PFSK-1 (cell line): ENCODE data around the gene GUCD1.

Experiments used
- FOXP2 ChIP-seq: optimal IDR thresholded peaks from 2 replicates; pipeline ENCODE3; 2011; ENCODE audit warnings: borderline replicate concordance, control low read depth, inconsistent platforms; ENCODE audit not compliant: insufficient read depth; ENCODE audit errors: extremely low read length, extremely low read depth
- POLR2AphosphoS5 ChIP-seq: IDR thresholded peaks from 2 replicates; pipeline ENCODE4 v1.6.1; 2012; ENCODE audit warnings: low read depth, mild to moderate bottlenecking, control low read depth, low read length, moderate library complexity
- SIN3A ChIP-seq: IDR thresholded peaks from 2 replicates; pipeline ENCODE4 v1.6.1; 2012; ENCODE audit warnings: mild to moderate bottlenecking, low read length, moderate library complexity, borderline replicate concordance; ENCODE audit not compliant: insufficient read depth
- TAF1 ChIP-seq: IDR thresholded peaks from 2 replicates; pipeline ENCODE4 v1.6.1; 2012; ENCODE audit warnings: low read length, control low read depth, borderline replicate concordance; ENCODE audit not compliant: insufficient read depth
- TF ChIP-seq, protein P1 (sequence below), 2 experiments: IDR thresholded peaks; 2 replicates each; pipeline versions ENCODE4 v1.6.1 to v1.8.0; 2011 to 2012; ENCODE audit warnings: low read depth in 2 of 2, low read length in 2 of 2, control low read depth in 1 of 2, inconsistent platforms in 1 of 2, mild to moderate bottlenecking in 1 of 2, moderate library complexity in 1 of 2; ENCODE audit not compliant: insufficient read depth in 1 of 2

Gene GUCD1

DNA sequence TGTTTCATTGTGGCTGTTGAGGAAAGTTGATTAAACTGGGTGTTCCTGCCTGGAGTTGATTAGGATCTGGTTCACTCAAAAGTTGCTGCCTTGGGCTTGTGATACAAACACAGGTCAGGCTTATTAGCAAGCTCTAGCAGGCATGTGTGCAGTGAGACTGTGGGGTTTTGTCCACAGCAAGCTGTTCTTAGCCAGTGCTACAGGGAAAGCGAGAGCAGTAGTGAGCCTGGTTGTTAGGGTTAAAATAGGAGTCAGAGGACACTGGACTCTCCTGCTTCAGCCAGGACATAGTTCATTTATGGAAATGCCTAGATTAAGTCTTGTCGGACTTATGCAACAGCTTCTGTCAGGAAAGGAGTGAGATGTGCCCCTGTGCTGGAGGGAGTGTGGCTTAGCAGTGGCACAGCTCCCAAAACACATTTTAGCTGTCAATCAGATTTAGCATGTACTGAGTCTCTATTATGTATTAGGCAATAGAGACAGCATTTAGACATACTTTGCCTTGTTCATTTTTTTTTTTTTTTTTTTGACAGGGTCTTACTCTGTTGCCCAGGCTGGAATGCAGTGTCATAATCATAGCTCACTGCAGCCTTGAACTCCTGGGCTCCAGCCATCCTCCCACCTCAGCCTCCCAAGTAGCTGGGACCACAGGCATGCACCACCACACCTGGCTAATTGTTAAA is 9.6 kb upstream of the GUCD1 start:
- TF ChIP-seq SIN3A (no peak), TAF1 (no peak), FOXP2 (no peak), POLR2AphosphoS5 (no peak)
- TF ChIP-seq, protein P1, sequence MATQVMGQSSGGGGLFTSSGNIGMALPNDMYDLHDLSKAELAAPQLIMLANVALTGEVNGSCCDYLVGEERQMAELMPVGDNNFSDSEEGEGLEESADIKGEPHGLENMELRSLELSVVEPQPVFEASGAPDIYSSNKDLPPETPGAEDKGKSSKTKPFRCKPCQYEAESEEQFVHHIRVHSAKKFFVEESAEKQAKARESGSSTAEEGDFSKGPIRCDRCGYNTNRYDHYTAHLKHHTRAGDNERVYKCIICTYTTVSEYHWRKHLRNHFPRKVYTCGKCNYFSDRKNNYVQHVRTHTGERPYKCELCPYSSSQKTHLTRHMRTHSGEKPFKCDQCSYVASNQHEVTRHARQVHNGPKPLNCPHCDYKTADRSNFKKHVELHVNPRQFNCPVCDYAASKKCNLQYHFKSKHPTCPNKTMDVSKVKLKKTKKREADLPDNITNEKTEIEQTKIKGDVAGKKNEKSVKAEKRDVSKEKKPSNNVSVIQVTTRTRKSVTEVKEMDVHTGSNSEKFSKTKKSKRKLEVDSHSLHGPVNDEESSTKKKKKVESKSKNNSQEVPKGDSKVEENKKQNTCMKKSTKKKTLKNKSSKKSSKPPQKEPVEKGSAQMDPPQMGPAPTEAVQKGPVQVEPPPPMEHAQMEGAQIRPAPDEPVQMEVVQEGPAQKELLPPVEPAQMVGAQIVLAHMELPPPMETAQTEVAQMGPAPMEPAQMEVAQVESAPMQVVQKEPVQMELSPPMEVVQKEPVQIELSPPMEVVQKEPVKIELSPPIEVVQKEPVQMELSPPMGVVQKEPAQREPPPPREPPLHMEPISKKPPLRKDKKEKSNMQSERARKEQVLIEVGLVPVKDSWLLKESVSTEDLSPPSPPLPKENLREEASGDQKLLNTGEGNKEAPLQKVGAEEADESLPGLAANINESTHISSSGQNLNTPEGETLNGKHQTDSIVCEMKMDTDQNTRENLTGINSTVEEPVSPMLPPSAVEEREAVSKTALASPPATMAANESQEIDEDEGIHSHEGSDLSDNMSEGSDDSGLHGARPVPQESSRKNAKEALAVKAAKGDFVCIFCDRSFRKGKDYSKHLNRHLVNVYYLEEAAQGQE (IDR thresholded peaks at IDR 0.05; ENCODE audit: insufficient read depth in 1 of 2, low read depth in 2 of 2, low read length in 2 of 2): no peak

DNA sequence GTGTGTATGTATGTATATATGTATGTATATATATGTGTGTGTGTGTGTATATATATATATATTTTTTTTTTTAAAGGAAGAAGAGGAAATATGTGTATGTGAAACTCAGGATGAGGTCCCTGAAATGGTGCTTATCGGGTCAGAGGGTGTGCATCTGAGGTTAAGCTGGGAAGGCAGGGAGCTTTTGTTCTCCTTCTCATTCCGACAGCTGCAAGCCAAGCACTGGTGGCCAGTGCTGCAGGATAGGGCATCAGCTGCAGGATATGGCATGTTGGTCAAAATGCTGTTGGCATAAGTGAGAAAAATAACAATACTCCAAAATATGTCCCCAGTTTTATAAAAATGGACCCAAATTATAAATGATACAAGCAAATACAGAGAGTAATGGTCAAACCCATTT is 8.3 kb upstream of the GUCD1 start:
- TF ChIP-seq TAF1 (no peak), POLR2AphosphoS5 (no peak), FOXP2 (no peak), SIN3A (no peak)
- TF ChIP-seq, protein P1 (IDR thresholded peaks at IDR 0.05; ENCODE audit: insufficient read depth in 1 of 2, low read depth in 2 of 2, low read length in 2 of 2): no peak

DNA sequence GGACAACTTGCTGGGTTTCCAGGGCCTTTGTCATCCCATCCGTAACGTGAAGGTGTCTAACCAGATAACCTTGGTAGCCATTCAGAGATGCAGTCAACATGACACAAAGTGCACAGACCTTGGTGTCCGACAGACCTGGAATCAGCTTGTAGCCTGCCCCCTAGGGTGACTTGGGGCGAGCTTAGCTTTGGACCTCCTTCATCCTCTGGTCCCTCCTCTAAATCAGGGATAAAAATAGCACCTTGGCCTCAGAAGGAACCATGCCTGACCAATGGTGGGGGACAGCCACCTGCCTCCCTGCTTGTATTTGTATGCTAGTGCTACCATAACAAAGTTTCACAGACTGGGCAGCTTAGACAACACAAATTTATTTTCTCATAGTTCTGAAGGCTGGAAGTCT is 4.5 kb upstream of the GUCD1 start:
- no peak for TF ChIP-seq SIN3A
- no peak for TF ChIP-seq POLR2AphosphoS5
- TF ChIP-seq, protein P1 (IDR thresholded peaks at IDR 0.05; ENCODE audit: insufficient read depth in 1 of 2, low read depth in 2 of 2, low read length in 2 of 2): no peak
- no peak for TF ChIP-seq FOXP2
- TF ChIP-seq TAF1: no peak

DNA sequence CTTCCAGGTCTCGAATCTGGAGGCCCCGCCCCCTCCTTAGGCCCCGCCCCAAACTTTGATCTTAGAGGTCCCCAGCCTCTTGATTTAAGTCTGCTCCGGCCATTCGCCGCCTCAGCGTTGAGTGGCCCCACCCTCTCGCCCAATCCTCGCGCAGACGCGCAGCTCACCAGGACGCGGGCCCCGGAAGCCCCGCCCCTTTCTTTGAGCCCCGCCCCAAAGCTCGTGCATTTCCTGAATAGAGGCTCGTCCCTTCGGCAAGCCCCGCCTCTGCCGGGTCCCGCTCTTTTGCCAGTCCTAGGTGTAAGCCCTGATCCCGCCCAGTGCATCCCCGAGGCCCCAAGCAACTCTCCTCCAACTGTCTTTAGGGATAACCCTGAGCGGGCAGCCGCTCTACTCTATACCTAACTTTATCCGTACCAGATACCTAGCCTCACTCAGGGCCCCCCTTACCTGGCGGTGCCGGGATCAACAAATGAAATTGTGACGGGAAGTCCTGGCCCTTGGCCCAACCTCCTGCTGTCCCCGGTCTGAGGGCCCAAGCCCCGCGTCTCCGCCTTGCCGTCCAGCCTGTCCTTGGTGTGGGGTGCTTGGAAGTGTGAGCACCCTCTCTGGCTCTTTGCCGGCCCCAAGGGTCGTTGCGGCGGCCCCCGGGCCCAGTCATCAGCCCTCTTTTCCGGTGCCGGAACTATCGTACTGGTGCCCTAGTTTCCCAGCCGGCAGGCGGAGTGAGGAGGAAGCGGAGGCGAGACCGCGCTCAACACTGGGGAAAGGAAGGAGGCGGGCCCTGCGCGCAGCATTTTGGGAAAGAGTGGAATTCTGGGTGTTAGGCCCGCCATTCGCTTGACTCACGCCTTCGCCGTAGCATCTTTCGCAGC is 464 bp upstream of the GUCD1 start, which contains the start of gene SNRPD3:
Gene SNRPD3, plus strand, starts transcription at position 835 of the 875 bp plus-strand sequence. CDS start 1,676 bp downstream, outside the sequence.
- TF ChIP-seq, protein P1 (IDR thresholded peaks at IDR 0.05; ENCODE audit: insufficient read depth in 1 of 2, low read depth in 2 of 2, low read length in 2 of 2): 0 out of 4 replicates have a peak, but pooled peaks of 1 of the 2 experiments have one; percentile 0
- no peak; the same call in 1 of the 2 replicates for TF ChIP-seq POLR2AphosphoS5
- TF ChIP-seq FOXP2: peak; percentile 74
- peak; percentile 89; the same call in 1 of the 2 replicates for TF ChIP-seq TAF1
- TF ChIP-seq SIN3A: 0 out of 2 replicates have a peak, but pooled peaks have one; percentile 29
